K562 (cell line): ENCODE measurements around the gene GALNS. TPM values are rescaled to one million over a fixed set of nuclear protein-coding genes. Genes with fewer than 3 reads are reported as not detected.
A peak's percentile ranks its signal among the peaks of the same experiment; 100 is the strongest.

Experiments used
- ATAC-seq: fragments of 200-7000 bp; cut with Tn5 transposase; 3 replicates; pipeline ENCODE4 v1.9.1; 2020; ENCODE audit warnings: moderate library complexity
- BruUV-seq: library from RNA; stranded (reverse); fragments of 400-500 nt; replicated peaks from 2 replicates; lab custom pipeline; 2021; lab: Mats Ljungman, UMichigan
- CTCF ChIA-PET: fragments of 300-600 bp; formaldehyde crosslinking; extraction: SDS; loops from one replicate; lab custom pipeline; 2021; ENCODE audit warnings: low intra/inter-chr PET ratio; lab: Yijun Ruan, JAX
- POLR2A ChIA-PET: fragments of 300-600, 350-650 bp; sonication (Branson Sonifier 250); formaldehyde crosslinking; extraction: SDS; loops from one replicate; lab custom pipeline; 2021; ENCODE audit warnings: antibody characterized with exemption, inconsistent platforms; lab: Yijun Ruan, JAX
- DNase-seq, 4 experiments: peaks; one replicate each; pipeline versions ENCODE4 v3.0.0 to v3.0.0-alpha.2; 2011 to 2018; ENCODE audit warnings: low spot score in 3 of 4, mixed read lengths in 3 of 4; ENCODE audit errors: extremely low read depth in 1 of 4
- FAIRE-seq: peaks from 2 replicates; lab custom pipeline; 2011; peaks lifted over from hg19 to GRCh38; lab: Jason Lieb, UNC
- H2AFZ ChIP-seq: 2 replicates; pipeline ENCODE4 v1.6.0; 2011; ENCODE audit warnings: low read depth, low read length, control low read depth, inconsistent platforms
- H3K27ac ChIP-seq: fragments of 200-600 bp; 3 replicates; pipeline ENCODE4 v1.8.0; 2011; ENCODE audit warnings: low read depth, mild to moderate bottlenecking, control low read depth, inconsistent platforms, low read length, moderate library complexity, mixed read lengths; ENCODE audit errors: extremely low read depth
- H3K27me3 ChIP-seq, 2 experiments: fragments of 300-600 bp in 1 of 2; 2 replicates in 1 of 2; 3 replicates in 1 of 2; pipeline versions ENCODE4 v1.6.0 to v1.8.0; 2011; ENCODE audit warnings: inconsistent platforms in 2 of 2, low read length in 2 of 2, mild to moderate bottlenecking in 1 of 2, mixed read lengths in 1 of 2, moderate library complexity in 1 of 2; ENCODE audit not compliant: control insufficient read depth in 2 of 2, insufficient read depth in 2 of 2
- H3K36me3 ChIP-seq: fragments of 300-600 bp; 3 replicates; pipeline ENCODE4 v1.8.0; 2011; ENCODE audit warnings: mild to moderate bottlenecking, low read length, inconsistent platforms; ENCODE audit not compliant: control insufficient read depth, insufficient read depth
- H3K4me1 ChIP-seq, 2 experiments: fragments of 200-600 bp in 1 of 2; replicated peaks in 1 of 2; 2 replicates in 1 of 2; 3 replicates in 1 of 2; pipeline versions ENCODE4 v1.5.1 to v1.8.0; 2011; ENCODE audit warnings: inconsistent platforms in 2 of 2, low read length in 2 of 2, mild to moderate bottlenecking in 1 of 2, mixed read lengths in 1 of 2, moderate library complexity in 1 of 2; ENCODE audit not compliant: control insufficient read depth in 2 of 2, insufficient read depth in 2 of 2
- H3K4me2 ChIP-seq: 2 replicates; pipeline ENCODE4 v1.6.1; 2011; ENCODE audit warnings: low read length, control low read depth, inconsistent platforms, mixed read lengths; ENCODE audit not compliant: insufficient read depth
- H3K4me3 ChIP-seq: fragments of 200-600 bp; sonication (generic), shearing (Covaris generic); 2 replicates; pipeline ENCODE4 v1.5.1; 2016; ENCODE audit warnings: control low read depth, inconsistent platforms
- H3K79me2 ChIP-seq: fragments of 200-600 bp; 3 replicates; pipeline ENCODE4 v1.8.0; 2011; ENCODE audit warnings: low read length, inconsistent platforms; ENCODE audit not compliant: control insufficient read depth, insufficient read depth
- H3K9ac ChIP-seq, 2 experiments: 2 replicates each; pipeline versions ENCODE4 v1.6.0 to v1.6.1; 2011; ENCODE audit warnings: low read depth in 2 of 2, low read length in 2 of 2, control low read depth in 1 of 2, inconsistent platforms in 1 of 2, mild to moderate bottlenecking in 1 of 2, mixed read lengths in 1 of 2; ENCODE audit not compliant: insufficient read depth in 1 of 2
- H3K9me1 ChIP-seq: one replicate; pipeline ENCODE4 v1.6.0; 2011; ENCODE audit warnings: inconsistent platforms, mild to moderate bottlenecking, low read length, moderate library complexity; ENCODE audit not compliant: control insufficient read depth, insufficient read depth
- H3K9me3 ChIP-seq: replicated peaks from 2 replicates; pipeline ENCODE4 v1.5.1; 2011; ENCODE audit warnings: low read depth, low read length, inconsistent platforms; ENCODE audit not compliant: control insufficient read depth, insufficient read depth
- H4K20me1 ChIP-seq: replicated peaks from 2 replicates; pipeline ENCODE4 v1.6.1; 2011; ENCODE audit warnings: low read length, inconsistent platforms, mixed read lengths; ENCODE audit not compliant: control insufficient read depth, insufficient read depth
- CGGBP1 ChIP-seq: fragments of 250-450 bp; sonication (Bioruptor Pico); IDR thresholded peaks from 2 replicates; pipeline ENCODE4 v1.9.0; 2021; ENCODE audit warnings: mild to moderate bottlenecking
- CREB1 ChIP-seq, 2 experiments: sonication (generic) in 1 of 2; formaldehyde crosslinking in 1 of 2; IDR thresholded peaks; 2 replicates each; pipeline versions ENCODE4 v1.6.1 to v1.8.0; 2012 to 2022; ENCODE audit warnings: inconsistent platforms in 1 of 2, mild to moderate bottlenecking in 1 of 2, missing genetic modification reagents in 1 of 2, moderate library complexity in 1 of 2
- E2F5 ChIP-seq: sonication (generic); formaldehyde crosslinking; IDR thresholded peaks from 2 replicates; pipeline ENCODE4 v1.8.0; 2022; ENCODE audit warnings: mild to moderate bottlenecking, missing genetic modification reagents
- ESRRA ChIP-seq: fragments of 450-650 bp; IDR thresholded peaks from 2 replicates; pipeline ENCODE4 v1.6.1; 2014; ENCODE audit warnings: low read depth, mild to moderate bottlenecking, moderate library complexity, borderline replicate concordance
- HMBOX1 ChIP-seq: sonication (generic); IDR thresholded peaks from 2 replicates; pipeline ENCODE4 v1.6.1; 2016
- IRF1 ChIP-seq: sonication (generic); formaldehyde crosslinking; IDR thresholded peaks from 2 replicates; pipeline ENCODE4 v1.8.0; 2022; ENCODE audit warnings: missing genetic modification reagents, mild to moderate bottlenecking, borderline replicate concordance
- NR3C1 ChIP-seq: sonication (generic); formaldehyde crosslinking; IDR thresholded peaks from 2 replicates; pipeline ENCODE4 v1.8.1; 2022; ENCODE audit warnings: missing genetic modification reagents
- PCBP2 ChIP-seq: fragments of 200-400 bp; formaldehyde crosslinking; IDR thresholded peaks from 2 replicates; pipeline ENCODE4 v1.6.1; 2018; ENCODE audit warnings: low read length, low read depth, mild to moderate bottlenecking, moderate library complexity; ENCODE audit not compliant: poor library complexity, severe bottlenecking
- PHF20 ChIP-seq: fragments of 450-650 bp; IDR thresholded peaks from 2 replicates; pipeline ENCODE4 v1.6.1; 2018; ENCODE audit not compliant: partially characterized antibody
- ZBTB49 ChIP-seq: sonication (generic); formaldehyde crosslinking; IDR thresholded peaks from 2 replicates; pipeline ENCODE4 v1.8.0; 2022; ENCODE audit warnings: missing genetic modification reagents, mild to moderate bottlenecking, borderline replicate concordance
- ZC3H11A ChIP-seq: IDR thresholded peaks from 2 replicates; pipeline ENCODE4 v1.6.1; 2012; ENCODE audit warnings: low read depth, low read length, improper control_type of control experiment
- WGBS: fragments of 100-300 bp; shearing (Covaris generic); methylation state at CpG from one replicate; pipeline ENCODE4 v1.1.6; 2016; ENCODE audit warnings: low coverage, mixed read lengths; ENCODE audit not compliant: insufficient coverage; ENCODE audit errors: missing lambda C conversion rate; 5-methylcytosine and 5-hydroxymethylcytosine counted together
- in situ Hi-C: fragments of 300-500 bp; cut with MboI; formaldehyde crosslinking; loops from 4 replicates; pipeline ENCODE4 v1.15.0; 2018; ENCODE audit warnings: inconsistent platforms, mixed read lengths
- intact Hi-C: fragments of 100-400 bp; cut with micrococcal nuclease; formaldehyde crosslinking; loops from 2 replicates; pipeline ENCODE4 v1.14.2; 2022
- polyA plus RNA-seq, 8 experiments: library from polyadenylated mRNA; depleted of rRNA in 4 of 8; stranded (reverse) in 5 of 8; unstranded in 3 of 8; fragments of >200 nt; fragmentation: Nextera tagmentation in 2 of 8; fragmentation: Illumina TruSeq in 1 of 8; extraction: Ambion mirVana in 2 of 8; extraction: Trizol in 1 of 8; gene quantifications; 2 replicates each; pipeline versions ENCODE4 v1.2.1 to v1.2.3, GENCODE V29; 2011 to 2014; ENCODE audit warnings: inconsistent platforms in 1 of 8, missing spikeins in 1 of 8
- total RNA-seq, 7 experiments: library from RNA; depleted of rRNA in 6 of 7; stranded (reverse); fragments of >200 nt in 6 of 7; fragmentation: Illumina TruSeq in 2 of 7; extraction: Trizol in 2 of 7; gene quantifications; 2 replicates each; pipeline versions ENCODE4 v1.2.1 to v1.2.3, GENCODE V29; 2011 to 2021; ENCODE audit warnings: low replicate concordance in 1 of 7

Gene GALNS
- total and polyA plus RNA-seq, 9 of the 15 experiments (the other 6 are each of a cell fraction or from before 2014, with no cell fraction given) = 0.38 to 13.2 (median 4.3) TPM

- no peak for TF ChIP-seq IRF1
- no peak for TF ChIP-seq ESRRA
- TF ChIP-seq PCBP2 = no peak
Observed at GRCh38 chr16:88787579-88788314, 69.0 kb downstream of the GALNS start (continued).

GRCh38 chr16:88785106-88785924 is 71.4 kb downstream of the GALNS start, which contains the start of gene PIEZO1:
Gene PIEZO1, minus strand, starts transcription at chr16:88785220. Its CDS starts 256 bp downstream, at chr16:88784964.
- peaks cover 54% of the 10 kb centered on the region for H3K79me2 ChIP-seq
- peak; percentile 84 to 93 (median 88) for DNase-seq
- no peaks in the 10 kb centered on the region for H3K27me3 ChIP-seq
- in situ Hi-C loops (no loop called here), intact Hi-C loops (loop anchor here (2.0 kb wide), 2 partner anchors 15 to 49 kb away; no protein-coding TSS in a partner anchor)
- FAIRE-seq = no peak
- H3K9ac ChIP-seq = peak within 1 kb of the TSS; percentile 90 to 99
- H3K4me2 ChIP-seq = peak within 1 kb of the TSS; percentile 78
- peak within 1 kb of the TSS; percentile 93 for H3K27ac ChIP-seq
- POLR2A ChIA-PET = interaction anchor here (0.6 to 7.0 kb wide), 14 partner anchors 8 to 333 kb away, joined by 3 to 48 read pairs (median 4); partner anchors contain the start of genes APRT and CDT1
- H3K9me1 ChIP-seq = peaks cover 5% of the 10 kb centered on the region
- H4K20me1 ChIP-seq = peaks cover 26% of the 10 kb centered on the region; the same call in 1 of the 2 replicates
- no peaks in the 10 kb centered on the region for H3K9me3 ChIP-seq
- peaks cover 14% of the 10 kb centered on the region for H3K36me3 ChIP-seq
- no TSS peak for BruUV-seq
- H3K4me3 ChIP-seq = peak within 1 kb of the TSS; percentile 70
- 2% methylated on average over 66 of the region's 110 CpGs for WGBS
- H2AFZ ChIP-seq = peak within 1 kb of the TSS; percentile 76
- peaks cover 29 to 70% of the 10 kb centered on the region in 2 experiments for H3K4me1 ChIP-seq
- CTCF ChIA-PET = interaction anchor here (0.6 to 3.3 kb wide), 7 partner anchors 29 to 382 kb away, joined by 3 to 51 read pairs (median 5); no protein-coding TSS in a partner anchor
- ATAC-seq = peak; percentile 57
- TF ChIP-seq E2F5 (peak; percentile 72; the same call in 1 of the 2 replicates), HMBOX1 (no peak), CGGBP1 (peak; percentile 61; the same call in 1 of the 2 replicates), ZBTB49 (peak; percentile 90; the same call in 1 of the 2 replicates), NR3C1 (CRISPR knock-in tag) (peak; percentile 95), CREB1 (IDR thresholded peaks at IDR 0.05) (no peak; the same call in 1 of the 2 replicates), CREB1 (CRISPR knock-in tag; IDR thresholded peaks at IDR 0.05) (peak; percentile 61; the same call in 1 of the 2 replicates), PHF20 (peak; percentile 57), ZC3H11A (0 out of 2 replicates have a peak, but pooled peaks have one; percentile 84)
